ENCODE results near the gene C2CD2L. TPM values are rescaled to one million over a fixed set of nuclear protein-coding genes. Genes with fewer than 3 reads are reported as not detected.
A peak's percentile ranks its signal among the peaks of the same experiment; 100 is the strongest.
"Not testable (repeated sequence)": the region's sequence is repeated elsewhere in the genome, so short reads cannot be mapped to it uniquely, and the experiment has no call there.

C2CD2L gene
- total RNA-seq, 1 donor from 2014 or later, result 1.3 TPM

GRCh38 chr11:119161871-119162270, 54.7 kb downstream of the C2CD2L start:
- H3K27me3 ChIP-seq (ENCODE audit: control insufficient read depth, insufficient read depth, low read length), result no peaks in the 10 kb centered on the region
- peak; percentile 7 for FAIRE-seq
- no peak overlapping the region for H3K4me3 ChIP-seq (ENCODE audit: low read depth, low read length)
- TF ChIP-seq CTCF (IDR thresholded peaks at IDR 0.05; ENCODE audit: insufficient read depth, low read length, severe bottlenecking), result no peak
- DNase-seq (ENCODE audit: low read depth), result no peak
- no peaks in the 10 kb centered on the region for H3K36me3 ChIP-seq (ENCODE audit: control insufficient read depth, insufficient read depth, low read length)

- H3K27me3 ChIP-seq (ENCODE audit: control insufficient read depth, insufficient read depth, low read length), result no peaks in the 10 kb centered on the region
- FAIRE-seq, result no peak
- H3K36me3 ChIP-seq (ENCODE audit: control insufficient read depth, insufficient read depth, low read length), result no peaks in the 10 kb centered on the region
- TF ChIP-seq CTCF (IDR thresholded peaks at IDR 0.05; ENCODE audit: insufficient read depth, low read length, severe bottlenecking), result no peak
- no peak overlapping the region for H3K4me3 ChIP-seq (ENCODE audit: low read depth, low read length)
- DNase-seq (ENCODE audit: low read depth), result peak; percentile 83
Measured at GRCh38 chr11:119166368-119167076, 59.4 kb downstream of the C2CD2L start.

- not testable (repeated sequence) for FAIRE-seq; H3K4me3 ChIP-seq (ENCODE audit: low read depth, low read length); DNase-seq (ENCODE audit: low read depth); H3K27me3 ChIP-seq (ENCODE audit: control insufficient read depth, insufficient read depth, low read length); H3K36me3 ChIP-seq (ENCODE audit: control insufficient read depth, insufficient read depth, low read length)
Measured at GRCh38 chr11:119167077-119167458, 59.9 kb downstream of the C2CD2L start.

- peak; percentile 85 for DNase-seq (ENCODE audit: low read depth)
- Histone ChIP-seq H3K36me3 (ENCODE audit: control insufficient read depth, insufficient read depth, low read length) (no peaks in the 10 kb centered on the region), H3K4me3 (ENCODE audit: low read depth, low read length) (peak overlapping the region; percentile 78), H3K27me3 (ENCODE audit: control insufficient read depth, insufficient read depth, low read length) (no peaks in the 10 kb centered on the region)
- peak; percentile 23 for TF ChIP-seq CTCF (IDR thresholded peaks at IDR 0.05; ENCODE audit: insufficient read depth, low read length, severe bottlenecking)
- FAIRE-seq, result no peak
Measured at GRCh38 chr11:119167933-119168332, 60.8 kb downstream of the C2CD2L start.

Other genes with a start within 250 kb of the C2CD2L start
- not detected in 2 replicates for gene CXCR5, start 223.5 kb upstream of the C2CD2L start, total RNA-seq
- 22.6 and 38.5 TPM in 2 replicates for gene BCL9L, start 181.4 kb upstream of the C2CD2L start, total RNA-seq
- 0.13 TPM in 1 of 2 replicates, not detected in the other for gene UPK2, start 151.0 kb upstream of the C2CD2L start, total RNA-seq
- gene FOXR1, start 135.6 kb upstream of the C2CD2L start, total RNA-seq, result not detected in 2 replicates
- 21.3 and 22.5 TPM in 2 replicates for gene CENATAC, start 109.2 kb upstream of the C2CD2L start, total RNA-seq
- gene RPS25, start 89.0 kb upstream of the C2CD2L start, total RNA-seq, result 529 and 1,126 TPM in 2 replicates
- gene TRAPPC4, start 88.6 kb upstream of the C2CD2L start, total RNA-seq, result 115 and 123 TPM in 2 replicates
- gene SLC37A4, start 76.5 kb upstream of the C2CD2L start, total RNA-seq, result 9.9 and 11.6 TPM in 2 replicates
- 292 and 301 TPM in 2 replicates for gene HYOU1, start 50.1 kb upstream of the C2CD2L start, total RNA-seq
- gene VPS11, start 39.5 kb upstream of the C2CD2L start, total RNA-seq, result 24.5 and 27.0 TPM in 2 replicates
- gene HMBS, start 22.5 kb upstream of the C2CD2L start, total RNA-seq, result 6.3 and 10.0 TPM in 2 replicates
- gene DPAGT1, start 5.5 kb upstream of the C2CD2L start, total RNA-seq, result 9.5 and 12.1 TPM in 2 replicates
- 12.4 TPM in 2 replicates for gene HINFP, start 14.2 kb downstream of the C2CD2L start, total RNA-seq
- gene ABCG4, start 41.7 kb downstream of the C2CD2L start, total RNA-seq, result under 0.01 and 0.13 TPM in 2 replicates
- gene NLRX1, start 61.4 kb downstream of the C2CD2L start, total RNA-seq, result 13.7 and 44.8 TPM in 2 replicates
- 0.13 TPM in 1 of 2 replicates, not detected in the other for gene NHERF4, start 78.1 kb downstream of the C2CD2L start, total RNA-seq
- gene CBL, start 99.0 kb downstream of the C2CD2L start, total RNA-seq, result 5.5 and 6.4 TPM in 2 replicates
- gene MCAM, start 209.8 kb downstream of the C2CD2L start, total RNA-seq, result 25.7 and 36.3 TPM in 2 replicates
- 2.4 and 3.6 TPM in 2 replicates for gene RNF26, start 227.2 kb downstream of the C2CD2L start, total RNA-seq
- gene C1QTNF5, start 233.5 kb downstream of the C2CD2L start, total RNA-seq, result 0.90 and 1.3 TPM in 2 replicates
- gene MFRP, start 239.4 kb downstream of the C2CD2L start, total RNA-seq, result not detected in 2 replicates